ENCODE results near the gene SERPINB6. TPM values are rescaled to one million over a fixed set of nuclear protein-coding genes. Genes with fewer than 3 reads are reported as not detected.

SERPINB6 gene
- total RNA-seq, 1 experiment from 2014 or later = 169 TPM

DNA sequence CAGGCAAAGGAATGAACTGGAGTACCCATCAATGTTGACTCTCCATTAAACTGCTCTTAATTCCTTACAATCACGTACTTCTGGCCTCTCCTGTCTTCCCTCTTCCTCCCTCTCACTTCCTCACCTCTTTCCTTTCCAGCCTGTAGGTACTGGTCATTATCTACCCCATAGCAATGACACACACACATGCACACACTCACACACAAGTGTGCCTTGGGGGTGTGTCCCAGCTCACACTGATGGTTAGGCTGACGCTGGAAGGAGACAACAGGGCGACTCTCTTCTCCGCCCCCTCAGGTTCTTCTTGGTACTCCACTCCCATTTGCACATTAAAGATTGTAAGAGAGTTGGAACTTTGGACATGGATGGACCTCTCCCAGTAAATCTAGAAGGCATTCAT, 54.3 kb downstream of the SERPINB6 start:
- ChIA-PET CTCF (no interaction called here), POLR2A (ENCODE audit: unreplicated experiment) (no interaction called here)
- Histone ChIP-seq H2AFZ (no peak overlapping the region), H3K36me3 (ENCODE audit: low read depth) (no peaks in the 10 kb centered on the region), H3K9me3 (ENCODE audit: insufficient read depth, low read depth) (no peaks in the 10 kb centered on the region), H3K4me3 (no peak overlapping the region), H3K27me3 (ENCODE audit: insufficient read depth, low read depth) (no peaks in the 10 kb centered on the region), H3F3A (ENCODE audit: insufficient read depth, low read depth) (no peaks in the 10 kb centered on the region), H3K4me2 (no peak overlapping the region), H3K79me2 (ENCODE audit: low read depth) (no peaks in the 10 kb centered on the region), H4K20me1 (ENCODE audit: insufficient read depth) (no peaks in the 10 kb centered on the region), H3K9me2 (ENCODE audit: insufficient read depth) (no peaks in the 10 kb centered on the region), H3K4me1 (replicated peaks; ENCODE audit: insufficient read depth) (no peaks in the 10 kb centered on the region), H3K27ac (no peak overlapping the region)
- DNase-seq = no peak
- intact Hi-C loops (cut with micrococcal nuclease; ENCODE audit: unreplicated experiment) = no loop called here
- no TSS peak for BruUV-seq (replicated peaks)
- TF ChIP-seq EZH2 (IDR thresholded peaks at IDR 0.05; ENCODE audit: low read depth) = no peak
- TF ChIP-seq, protein P1, sequence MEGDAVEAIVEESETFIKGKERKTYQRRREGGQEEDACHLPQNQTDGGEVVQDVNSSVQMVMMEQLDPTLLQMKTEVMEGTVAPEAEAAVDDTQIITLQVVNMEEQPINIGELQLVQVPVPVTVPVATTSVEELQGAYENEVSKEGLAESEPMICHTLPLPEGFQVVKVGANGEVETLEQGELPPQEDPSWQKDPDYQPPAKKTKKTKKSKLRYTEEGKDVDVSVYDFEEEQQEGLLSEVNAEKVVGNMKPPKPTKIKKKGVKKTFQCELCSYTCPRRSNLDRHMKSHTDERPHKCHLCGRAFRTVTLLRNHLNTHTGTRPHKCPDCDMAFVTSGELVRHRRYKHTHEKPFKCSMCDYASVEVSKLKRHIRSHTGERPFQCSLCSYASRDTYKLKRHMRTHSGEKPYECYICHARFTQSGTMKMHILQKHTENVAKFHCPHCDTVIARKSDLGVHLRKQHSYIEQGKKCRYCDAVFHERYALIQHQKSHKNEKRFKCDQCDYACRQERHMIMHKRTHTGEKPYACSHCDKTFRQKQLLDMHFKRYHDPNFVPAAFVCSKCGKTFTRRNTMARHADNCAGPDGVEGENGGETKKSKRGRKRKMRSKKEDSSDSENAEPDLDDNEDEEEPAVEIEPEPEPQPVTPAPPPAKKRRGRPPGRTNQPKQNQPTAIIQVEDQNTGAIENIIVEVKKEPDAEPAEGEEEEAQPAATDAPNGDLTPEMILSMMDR (conservative IDR thresholded peaks at IDR 0.05) = no peak

DNA sequence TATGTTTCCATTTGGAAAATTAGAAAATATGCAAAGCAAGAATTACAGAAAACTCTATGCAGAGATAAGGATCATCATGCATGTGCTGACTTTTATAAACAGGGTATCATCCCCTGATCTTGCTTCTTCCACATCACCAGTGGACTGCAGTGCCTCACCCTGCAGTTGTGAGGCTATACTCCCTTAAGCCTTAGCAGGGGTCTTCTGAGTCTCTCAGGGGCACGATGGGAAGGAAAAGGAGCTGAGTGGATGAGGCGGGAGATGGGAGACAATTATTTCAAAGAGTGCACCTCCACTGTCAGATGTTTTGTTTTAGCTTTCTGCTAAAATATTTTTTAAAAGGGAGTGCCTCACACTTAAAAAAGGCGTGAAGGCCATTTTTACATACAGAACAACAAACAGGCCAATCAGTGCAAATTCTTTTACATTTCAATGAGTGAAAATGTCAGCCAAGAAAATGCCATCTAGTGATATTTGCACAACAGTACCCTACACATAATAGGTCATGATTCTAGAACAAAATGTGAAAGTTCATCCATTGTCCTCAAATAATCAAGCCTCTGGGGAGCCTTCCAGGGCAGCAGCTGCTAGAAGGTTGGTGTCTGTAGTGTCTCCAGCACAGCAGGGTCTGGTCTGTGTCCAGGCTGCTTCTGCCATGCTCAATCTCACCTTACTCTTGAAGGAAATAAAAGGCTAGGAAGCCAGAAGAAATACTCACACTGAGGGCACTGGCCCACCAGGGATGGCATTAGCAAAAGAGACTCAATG, 55.0 kb downstream of the SERPINB6 start:
- no peak overlapping the region for H3K27ac ChIP-seq
- H3K4me1 ChIP-seq (replicated peaks; ENCODE audit: insufficient read depth) = no peaks in the 10 kb centered on the region
- BruUV-seq (replicated peaks) = no TSS peak
- no peak for TF ChIP-seq EZH2 (IDR thresholded peaks at IDR 0.05; ENCODE audit: low read depth)
- TF ChIP-seq, protein P1 (conservative IDR thresholded peaks at IDR 0.05) = no peak
- H3K4me3 ChIP-seq = no peak overlapping the region
- ChIA-PET POLR2A (ENCODE audit: unreplicated experiment) (no interaction called here), CTCF (no interaction called here)
- H4K20me1 ChIP-seq (ENCODE audit: insufficient read depth) = no peaks in the 10 kb centered on the region
- H3K27me3 ChIP-seq (ENCODE audit: insufficient read depth, low read depth) = no peaks in the 10 kb centered on the region
- no peaks in the 10 kb centered on the region for H3K9me3 ChIP-seq (ENCODE audit: insufficient read depth, low read depth)
- intact Hi-C loops (cut with micrococcal nuclease; ENCODE audit: unreplicated experiment) = no loop called here
- H3K36me3 ChIP-seq (ENCODE audit: low read depth) = no peaks in the 10 kb centered on the region
- no peaks in the 10 kb centered on the region for H3K9me2 ChIP-seq (ENCODE audit: insufficient read depth)
- H3K79me2 ChIP-seq (ENCODE audit: low read depth) = no peaks in the 10 kb centered on the region
- no peak for DNase-seq
- H3K4me2 ChIP-seq = no peak overlapping the region
- no peak overlapping the region for H2AFZ ChIP-seq
- H3F3A ChIP-seq (ENCODE audit: insufficient read depth, low read depth) = no peaks in the 10 kb centered on the region

DNA sequence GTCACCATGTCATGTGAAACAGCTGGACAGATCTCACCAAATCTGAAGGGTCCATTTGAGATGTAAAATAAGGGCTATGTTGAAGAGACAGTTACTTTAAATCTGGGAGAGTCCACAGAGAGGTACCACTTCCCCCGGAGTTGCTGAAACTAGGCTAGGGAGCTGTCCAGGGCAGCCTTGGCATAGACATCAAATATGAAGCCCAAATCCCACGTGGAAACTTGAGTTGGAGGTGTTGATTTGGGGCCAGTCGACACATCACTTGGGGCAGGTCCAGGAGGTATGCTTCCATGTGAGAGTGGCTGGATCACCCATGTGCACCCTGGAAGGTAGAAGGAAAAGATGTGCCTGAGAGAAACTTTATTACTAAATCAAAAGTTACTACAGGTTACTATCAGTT, 56.2 kb downstream of the SERPINB6 start:
- TF ChIP-seq, protein P1 (conservative IDR thresholded peaks at IDR 0.05) = no peak
- no peak for TF ChIP-seq EZH2 (IDR thresholded peaks at IDR 0.05; ENCODE audit: low read depth)
- Histone ChIP-seq H3K36me3 (ENCODE audit: low read depth) (no peaks in the 10 kb centered on the region), H3K9me2 (ENCODE audit: insufficient read depth) (no peaks in the 10 kb centered on the region), H3K4me1 (replicated peaks; ENCODE audit: insufficient read depth) (no peaks in the 10 kb centered on the region), H2AFZ (no peak overlapping the region), H3K27ac (no peak overlapping the region), H3K4me3 (no peak overlapping the region), H3K9me3 (ENCODE audit: insufficient read depth, low read depth) (no peaks in the 10 kb centered on the region), H3K27me3 (ENCODE audit: insufficient read depth, low read depth) (no peaks in the 10 kb centered on the region), H4K20me1 (ENCODE audit: insufficient read depth) (no peaks in the 10 kb centered on the region), H3K4me2 (no peak overlapping the region), H3K79me2 (ENCODE audit: low read depth) (no peaks in the 10 kb centered on the region), H3F3A (ENCODE audit: insufficient read depth, low read depth) (no peaks in the 10 kb centered on the region)
- BruUV-seq (replicated peaks) = no TSS peak
- CTCF ChIA-PET = no interaction called here
- POLR2A ChIA-PET (ENCODE audit: unreplicated experiment) = no interaction called here
- DNase-seq = no peak
- intact Hi-C loops (cut with micrococcal nuclease; ENCODE audit: unreplicated experiment) = no loop called here
